ENCODE data around the gene COL15A1. TPM values are rescaled to one million over a fixed set of nuclear protein-coding genes. Genes with fewer than 3 reads are reported as not detected.

The COL15A1 gene
- polyA plus RNA-seq, 1 donor (not counting 4 experiments of a cell fraction or from before 2014, with no cell fraction given), result not detected

- H3K4me1 ChIP-seq (ENCODE audit: control insufficient read depth, extremely low read depth, insufficient read depth, low read length), result peaks cover 11% of the 10 kb centered on the region
- H3K27ac ChIP-seq (ENCODE audit: control insufficient read depth, insufficient read depth, low read length), result no peak overlapping the region
- no peaks in the 10 kb centered on the region for H3K27me3 ChIP-seq (ENCODE audit: control insufficient read depth, extremely low read depth, insufficient read depth, low read length)
- no peak overlapping the region for H2AFZ ChIP-seq (ENCODE audit: control insufficient read depth, low read length)
- no peak overlapping the region for H3K9ac ChIP-seq (ENCODE audit: control insufficient read depth, extremely low read depth, insufficient read depth, low read length)
- no peaks in the 10 kb centered on the region for H3K9me1 ChIP-seq (ENCODE audit: control insufficient read depth, extremely low read depth, insufficient read depth, low read length)
- H3K79me2 ChIP-seq (ENCODE audit: control insufficient read depth, insufficient read depth, low read length), result no peaks in the 10 kb centered on the region
- dilution Hi-C loops (cut with MboI; ENCODE audit: extremely low pct_ligation_motif_present, low sequenced_read_pairs), result no loop called here
- no peak for DNase-seq (ENCODE audit: low read depth, low spot score)
- no peaks in the 10 kb centered on the region for H4K20me1 ChIP-seq (ENCODE audit: control insufficient read depth, extremely low read depth, insufficient read depth, low read length)
- TF ChIP-seq CTCF (optimal IDR thresholded peaks at IDR 0.05 in 1 of 3, IDR thresholded peaks at IDR 0.05 in 1 of 3, conservative IDR thresholded peaks at IDR 0.05 in 1 of 3; ENCODE audit: extremely low read depth in 1 of 3, insufficient read depth in 2 of 3, low read length in 3 of 3) (no peak), EZH2 (IDR thresholded peaks at IDR 0.05; ENCODE audit: low read length) (no peak)
- no peaks in the 10 kb centered on the region for H3K9me3 ChIP-seq (ENCODE audit: control insufficient read depth, low read depth, low read length)
- no peak overlapping the region for H3K4me3 ChIP-seq (ENCODE audit: control insufficient read depth in 2 of 3, extremely low read depth in 1 of 3, insufficient read depth in 2 of 3, low read depth in 1 of 3, low read length in 3 of 3)
- H3K36me3 ChIP-seq (ENCODE audit: control insufficient read depth in 2 of 2, extremely low read depth in 1 of 2, insufficient read depth in 2 of 2, low read length in 2 of 2), result no peaks in the 10 kb centered on the region
- H3K4me2 ChIP-seq (ENCODE audit: control insufficient read depth, extremely low read depth, insufficient read depth, low read depth, low read length), result no peak overlapping the region
- FAIRE-seq, result peak; percentile 41
Measured at GRCh38 chr9:99050292-99050911, 106.7 kb downstream of the COL15A1 start.

GRCh38 chr9:99050924-99051323, 107.2 kb downstream of the COL15A1 start:
- H3K9me1 ChIP-seq (ENCODE audit: control insufficient read depth, extremely low read depth, insufficient read depth, low read length), result no peaks in the 10 kb centered on the region
- no peak overlapping the region for H3K9ac ChIP-seq (ENCODE audit: control insufficient read depth, extremely low read depth, insufficient read depth, low read length)
- no peak overlapping the region for H3K4me3 ChIP-seq (ENCODE audit: control insufficient read depth in 2 of 3, extremely low read depth in 1 of 3, insufficient read depth in 2 of 3, low read depth in 1 of 3, low read length in 3 of 3)
- H3K4me2 ChIP-seq (ENCODE audit: control insufficient read depth, extremely low read depth, insufficient read depth, low read depth, low read length), result no peak overlapping the region
- dilution Hi-C loops (cut with MboI; ENCODE audit: extremely low pct_ligation_motif_present, low sequenced_read_pairs), result no loop called here
- no peaks in the 10 kb centered on the region for H3K9me3 ChIP-seq (ENCODE audit: control insufficient read depth, low read depth, low read length)
- H3K27me3 ChIP-seq (ENCODE audit: control insufficient read depth, extremely low read depth, insufficient read depth, low read length), result no peaks in the 10 kb centered on the region
- H3K4me1 ChIP-seq (ENCODE audit: control insufficient read depth, extremely low read depth, insufficient read depth, low read length), result peaks cover 17% of the 10 kb centered on the region
- no peak for FAIRE-seq
- TF ChIP-seq EZH2 (IDR thresholded peaks at IDR 0.05; ENCODE audit: low read length) (no peak), CTCF (optimal IDR thresholded peaks at IDR 0.05 in 1 of 3, IDR thresholded peaks at IDR 0.05 in 1 of 3, conservative IDR thresholded peaks at IDR 0.05 in 1 of 3; ENCODE audit: extremely low read depth in 1 of 3, insufficient read depth in 2 of 3, low read length in 3 of 3) (no peak)
- H3K36me3 ChIP-seq (ENCODE audit: control insufficient read depth in 2 of 2, extremely low read depth in 1 of 2, insufficient read depth in 2 of 2, low read length in 2 of 2), result no peaks in the 10 kb centered on the region
- H4K20me1 ChIP-seq (ENCODE audit: control insufficient read depth, extremely low read depth, insufficient read depth, low read length), result no peaks in the 10 kb centered on the region
- no peak for DNase-seq (ENCODE audit: low read depth, low spot score)
- H3K79me2 ChIP-seq (ENCODE audit: control insufficient read depth, insufficient read depth, low read length), result no peaks in the 10 kb centered on the region
- H3K27ac ChIP-seq (ENCODE audit: control insufficient read depth, insufficient read depth, low read length), result no peak overlapping the region
- H2AFZ ChIP-seq (ENCODE audit: control insufficient read depth, low read length), result no peak overlapping the region
